HG02642 (cell line): ENCODE measurements around the gene KATNA1.
"Not testable (repeated sequence)": the region's sequence is repeated elsewhere in the genome, so short reads cannot be mapped to it uniquely, and the experiment has no call there.

ENCODE experiments used
- ATAC-seq: cut with Tn5 transposase; IDR thresholded peaks from one replicate; pipeline ENCODE4 v1.9.1; 2021; ENCODE audit warnings: mild to moderate bottlenecking; ENCODE audit not compliant: unreplicated experiment, poor library complexity

The KATNA1 gene

GRCh38 chr6:149648148-149649145 lies at the start of gene KATNA1:
Gene KATNA1 (minus strand): TSS chr6:149648714. CDS start chr6:149638547, 10,167 bp downstream.
- ATAC-seq = peak; percentile 95

GRCh38 chr6:149698175-149698574 lies 49.7 kb upstream of the KATNA1 start:
- no peak for ATAC-seq

- no peak for ATAC-seq
Observed at GRCh38 chr6:149696901-149697300, 48.4 kb upstream of the KATNA1 start.

GRCh38 chr6:149694921-149695320 lies 46.4 kb upstream of the KATNA1 start:
- no peak for ATAC-seq

GRCh38 chr6:149691201-149691600 lies 42.7 kb upstream of the KATNA1 start:
- no peak for ATAC-seq

- ATAC-seq = no peak
Observed at GRCh38 chr6:149686230-149686629, 37.7 kb upstream of the KATNA1 start.

- no peak for ATAC-seq
Observed at GRCh38 chr6:149683256-149683859, 34.8 kb upstream of the KATNA1 start.

GRCh38 chr6:149681845-149682244 lies 33.3 kb upstream of the KATNA1 start:
- ATAC-seq = not testable (repeated sequence)

- ATAC-seq = no peak
Observed at GRCh38 chr6:149681209-149681608, 32.7 kb upstream of the KATNA1 start.

- ATAC-seq = no peak
Observed at GRCh38 chr6:149680503-149680902, 32.0 kb upstream of the KATNA1 start.

- not testable (repeated sequence) for ATAC-seq
Observed at GRCh38 chr6:149672265-149672664, 23.8 kb upstream of the KATNA1 start.

GRCh38 chr6:149660028-149660427 lies 11.5 kb upstream of the KATNA1 start:
- ATAC-seq = no peak

- ATAC-seq = no peak
Observed at GRCh38 chr6:149657441-149657840, 8.9 kb upstream of the KATNA1 start.

GRCh38 chr6:149651056-149651455 lies 2.5 kb upstream of the KATNA1 start:
- ATAC-seq = no peak

- no peak for ATAC-seq
Observed at GRCh38 chr6:149646599-149646998, 1.9 kb downstream of the KATNA1 start.

GRCh38 chr6:149642829-149643580 lies 5.5 kb downstream of the KATNA1 start:
- no peak for ATAC-seq

GRCh38 chr6:149636124-149636523 lies 12.4 kb downstream of the KATNA1 start:
- no peak for ATAC-seq

- no peak for ATAC-seq
Observed at GRCh38 chr6:149634315-149634714, 14.2 kb downstream of the KATNA1 start.

GRCh38 chr6:149628875-149629510 lies 19.5 kb downstream of the KATNA1 start:
- ATAC-seq = peak; percentile 87

- ATAC-seq = no peak
Observed at GRCh38 chr6:149627672-149628071, 20.8 kb downstream of the KATNA1 start.
